ENCODE measurements around the gene AIG1.

AIG1 gene

DNA sequence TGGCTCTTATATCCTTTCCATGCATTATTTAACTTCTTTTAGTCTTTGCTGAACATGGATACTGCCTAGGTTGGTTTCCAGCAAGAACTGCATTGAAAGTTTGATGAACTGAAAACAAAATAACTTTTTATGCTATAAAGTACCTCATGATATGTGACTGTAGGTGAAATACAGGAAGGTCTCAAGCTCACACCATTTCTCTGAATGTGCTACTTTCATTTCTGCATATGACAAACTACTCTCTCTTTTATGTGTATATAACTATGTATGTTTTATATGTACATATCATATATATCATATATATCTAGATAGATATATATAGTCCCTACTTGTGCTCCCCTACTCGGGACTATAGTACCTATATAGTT is 65.9 kb downstream of the AIG1 start:
- DNase-seq (ENCODE audit: low spot score): peak; percentile 18
- TF ChIP-seq, protein P1, sequence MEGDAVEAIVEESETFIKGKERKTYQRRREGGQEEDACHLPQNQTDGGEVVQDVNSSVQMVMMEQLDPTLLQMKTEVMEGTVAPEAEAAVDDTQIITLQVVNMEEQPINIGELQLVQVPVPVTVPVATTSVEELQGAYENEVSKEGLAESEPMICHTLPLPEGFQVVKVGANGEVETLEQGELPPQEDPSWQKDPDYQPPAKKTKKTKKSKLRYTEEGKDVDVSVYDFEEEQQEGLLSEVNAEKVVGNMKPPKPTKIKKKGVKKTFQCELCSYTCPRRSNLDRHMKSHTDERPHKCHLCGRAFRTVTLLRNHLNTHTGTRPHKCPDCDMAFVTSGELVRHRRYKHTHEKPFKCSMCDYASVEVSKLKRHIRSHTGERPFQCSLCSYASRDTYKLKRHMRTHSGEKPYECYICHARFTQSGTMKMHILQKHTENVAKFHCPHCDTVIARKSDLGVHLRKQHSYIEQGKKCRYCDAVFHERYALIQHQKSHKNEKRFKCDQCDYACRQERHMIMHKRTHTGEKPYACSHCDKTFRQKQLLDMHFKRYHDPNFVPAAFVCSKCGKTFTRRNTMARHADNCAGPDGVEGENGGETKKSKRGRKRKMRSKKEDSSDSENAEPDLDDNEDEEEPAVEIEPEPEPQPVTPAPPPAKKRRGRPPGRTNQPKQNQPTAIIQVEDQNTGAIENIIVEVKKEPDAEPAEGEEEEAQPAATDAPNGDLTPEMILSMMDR (IDR thresholded peaks at IDR 0.05; ENCODE audit: borderline replicate concordance, control extremely low read depth, extremely low read depth, insufficient read depth, missing control alignments): no peak
- in situ Hi-C loops (cut with MboI; ENCODE audit: low sequenced_read_pairs, unreplicated experiment): no loop called here

DNA sequence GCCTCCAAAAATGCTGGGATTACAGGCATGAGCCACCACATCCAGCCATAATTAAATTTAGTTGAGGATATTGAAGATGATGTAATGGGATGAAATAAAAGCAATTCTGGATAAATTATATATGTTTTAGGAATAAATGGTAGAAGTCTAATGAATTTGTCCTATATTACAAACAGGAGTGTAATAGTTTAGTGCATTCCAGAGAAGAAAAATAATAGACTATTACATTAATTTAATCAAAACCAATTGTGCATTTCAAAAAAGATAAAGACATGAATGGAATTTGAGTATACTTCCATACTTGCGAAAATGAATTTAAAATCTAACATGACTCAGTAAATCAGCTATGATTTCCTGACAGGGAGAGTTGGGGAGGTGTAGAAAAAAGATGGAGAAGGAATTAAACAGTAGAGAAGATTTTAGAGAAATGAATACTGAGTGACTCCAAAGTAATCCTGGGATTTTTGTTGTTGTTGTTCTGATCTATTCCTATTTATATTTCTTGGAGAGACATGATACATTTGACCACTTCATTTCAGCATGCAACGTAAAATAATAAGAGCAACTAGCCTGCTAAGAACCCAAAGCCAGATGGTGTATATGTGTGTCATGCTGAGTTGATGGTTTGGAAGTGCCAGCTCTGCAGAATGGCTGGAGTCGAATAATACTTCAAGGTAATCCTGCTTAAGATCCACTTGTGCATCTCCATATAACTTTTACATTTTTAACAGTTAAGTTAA is 67.4 kb downstream of the AIG1 start:
- TF ChIP-seq, protein P1 (IDR thresholded peaks at IDR 0.05; ENCODE audit: borderline replicate concordance, control extremely low read depth, extremely low read depth, insufficient read depth, missing control alignments): no peak
- in situ Hi-C loops (cut with MboI; ENCODE audit: low sequenced_read_pairs, unreplicated experiment): no loop called here
- no peak for DNase-seq (ENCODE audit: low spot score)

GRCh38 chr6:143128681-143129015 is 68.0 kb downstream of the AIG1 start:
- in situ Hi-C loops (cut with MboI; ENCODE audit: low sequenced_read_pairs, unreplicated experiment): no loop called here
- DNase-seq (ENCODE audit: low spot score): no peak
- TF ChIP-seq, protein P1 (IDR thresholded peaks at IDR 0.05; ENCODE audit: borderline replicate concordance, control extremely low read depth, extremely low read depth, insufficient read depth, missing control alignments): no peak

DNA sequence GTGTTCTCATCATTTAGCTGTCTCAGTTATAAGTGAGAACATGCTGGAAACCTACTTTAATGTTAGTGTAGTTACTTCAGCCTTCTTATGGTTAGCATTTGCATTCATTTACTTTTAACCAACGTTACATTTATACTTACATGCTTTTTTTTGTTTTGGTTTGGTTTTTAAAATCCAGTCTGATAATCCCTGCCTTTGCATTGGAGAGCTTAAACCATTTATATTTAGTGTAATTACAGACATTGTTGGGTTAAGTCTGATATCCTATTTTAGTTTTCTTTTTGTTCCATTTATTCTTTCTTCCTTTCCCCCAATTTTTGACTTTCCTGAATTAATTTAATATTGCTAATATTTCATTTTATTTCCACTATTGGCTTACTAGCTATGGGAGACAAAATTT is 70.2 kb downstream of the AIG1 start:
- in situ Hi-C loops (cut with MboI; ENCODE audit: low sequenced_read_pairs, unreplicated experiment): no loop called here
- TF ChIP-seq, protein P1 (IDR thresholded peaks at IDR 0.05; ENCODE audit: borderline replicate concordance, control extremely low read depth, extremely low read depth, insufficient read depth, missing control alignments): no peak
- DNase-seq (ENCODE audit: low spot score): no peak

- in situ Hi-C loops (cut with MboI; ENCODE audit: low sequenced_read_pairs, unreplicated experiment): no loop called here
- TF ChIP-seq, protein P1 (IDR thresholded peaks at IDR 0.05; ENCODE audit: borderline replicate concordance, control extremely low read depth, extremely low read depth, insufficient read depth, missing control alignments): no peak
- DNase-seq (ENCODE audit: low spot score): no peak
Measured at GRCh38 chr6:143135325-143135724, 74.6 kb downstream of the AIG1 start.

DNA sequence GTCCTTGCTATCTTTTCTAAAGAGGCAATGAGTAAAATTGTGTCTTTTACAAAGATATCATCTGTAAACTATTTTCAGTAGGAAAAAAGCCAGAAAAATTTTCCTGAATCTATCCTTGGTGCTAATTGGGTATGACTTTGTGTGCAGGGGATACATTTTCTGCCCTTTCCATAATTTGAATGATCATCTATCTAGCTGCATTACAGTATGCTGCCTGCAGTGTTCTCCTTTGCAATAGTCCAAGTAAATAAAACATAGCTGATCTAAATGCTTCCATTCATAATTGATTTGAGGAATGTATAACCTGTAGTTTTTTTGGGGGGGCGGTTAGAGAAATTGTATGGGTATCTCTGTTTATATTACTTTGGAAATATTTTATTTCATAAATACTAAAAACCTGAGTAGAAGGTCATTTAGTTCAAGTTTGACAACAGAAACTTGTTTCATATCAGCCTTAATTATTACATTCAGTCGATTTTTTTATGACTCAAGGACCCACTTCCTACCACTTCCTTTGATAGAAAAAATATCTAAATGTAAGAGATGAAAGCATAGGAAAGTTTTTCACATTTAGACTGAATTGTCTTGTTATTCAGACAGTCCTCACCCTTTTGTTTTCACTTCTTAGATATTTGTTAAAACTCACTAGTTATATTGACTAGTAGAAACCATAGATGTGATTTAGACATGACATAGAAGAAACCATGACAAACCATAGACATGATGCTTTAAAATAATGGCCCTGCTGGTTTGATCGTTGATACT is 75.3 kb downstream of the AIG1 start:
- TF ChIP-seq, protein P1 (IDR thresholded peaks at IDR 0.05; ENCODE audit: borderline replicate concordance, control extremely low read depth, extremely low read depth, insufficient read depth, missing control alignments): no peak
- DNase-seq (ENCODE audit: low spot score): no peak
- in situ Hi-C loops (cut with MboI; ENCODE audit: low sequenced_read_pairs, unreplicated experiment): no loop called here
